GM18517 (cell line): ENCODE measurements around the gene RIPPLY3.

ENCODE experiments used
- ATAC-seq: cut with Tn5 transposase; IDR thresholded peaks from one replicate; pipeline ENCODE4 v1.9.1; 2021; ENCODE audit warnings: mild to moderate bottlenecking, moderate library complexity; ENCODE audit not compliant: unreplicated experiment

The RIPPLY3 gene

GRCh38 chr21:37058261-37058660 is 51.8 kb downstream of the RIPPLY3 start:
- ATAC-seq: no peak

DNA sequence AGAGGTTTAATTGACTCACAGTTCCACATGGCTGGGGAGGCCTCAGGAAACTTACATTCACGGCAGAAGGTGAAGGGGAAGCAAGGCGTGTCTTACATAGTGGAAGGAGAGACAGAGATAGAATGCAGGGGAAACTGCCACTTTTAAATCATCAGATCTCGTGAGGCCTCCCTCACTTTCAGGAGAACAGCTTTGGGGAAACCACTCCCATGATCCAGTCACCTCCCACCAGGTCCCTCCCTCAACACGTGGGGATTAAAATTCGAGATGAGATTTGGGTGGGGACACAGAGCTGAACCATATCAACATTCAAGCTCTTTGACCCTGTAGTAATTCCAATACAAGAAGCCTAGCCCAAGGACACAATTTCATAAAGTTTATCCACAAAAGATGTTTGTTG is 52.7 kb downstream of the RIPPLY3 start:
- ATAC-seq: no peak

- no peak for ATAC-seq
Measured at GRCh38 chr21:37060296-37060695, 53.8 kb downstream of the RIPPLY3 start.

DNA sequence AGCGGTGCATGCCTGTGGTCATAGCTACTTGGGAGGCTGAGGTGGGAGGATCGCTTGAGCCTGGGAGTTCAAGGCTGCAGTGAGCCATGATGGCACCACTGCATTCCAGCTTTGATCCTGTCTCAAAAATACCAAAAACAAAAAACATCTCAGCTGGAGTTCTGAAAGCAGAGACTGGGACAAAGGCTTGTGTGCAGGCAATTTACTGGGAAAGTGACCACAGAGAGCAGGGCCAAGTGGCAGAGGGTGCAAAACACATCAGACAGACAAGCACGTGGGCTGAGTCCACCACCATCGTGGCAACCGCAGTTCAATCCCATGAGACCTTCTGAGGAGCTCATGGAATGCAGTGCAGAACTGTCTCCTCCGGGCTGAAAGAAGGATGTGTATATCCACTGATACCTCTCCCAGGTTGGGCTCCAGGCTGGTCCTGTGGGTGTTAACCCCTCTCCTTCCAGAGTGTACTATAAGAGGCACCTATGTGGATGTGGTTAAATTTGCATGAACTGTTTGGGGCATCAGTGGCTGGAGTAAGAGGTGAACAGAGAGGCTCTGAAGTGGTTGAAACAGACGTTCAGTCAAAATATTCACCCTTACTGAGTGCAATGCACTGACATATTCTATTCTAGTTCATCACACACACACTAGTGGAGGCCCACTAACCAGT is 55.6 kb downstream of the RIPPLY3 start:
- no peak for ATAC-seq

DNA sequence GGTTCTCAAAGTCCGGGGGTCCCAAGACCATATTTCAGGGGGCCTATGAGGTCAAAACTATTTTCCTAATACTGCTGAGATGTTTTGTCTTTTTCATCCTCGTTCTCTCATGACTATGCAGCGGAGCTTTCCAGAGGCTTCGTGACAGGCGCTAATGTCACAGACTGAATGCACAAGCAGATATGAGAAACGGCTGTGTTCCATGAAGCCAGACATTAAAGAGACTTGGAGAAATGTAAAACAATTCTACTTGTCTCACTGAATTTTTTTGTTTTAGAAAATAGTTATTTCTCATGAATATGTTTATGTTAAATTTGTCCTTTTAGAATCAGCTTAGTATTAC is 56.1 kb downstream of the RIPPLY3 start:
- no peak for ATAC-seq

DNA sequence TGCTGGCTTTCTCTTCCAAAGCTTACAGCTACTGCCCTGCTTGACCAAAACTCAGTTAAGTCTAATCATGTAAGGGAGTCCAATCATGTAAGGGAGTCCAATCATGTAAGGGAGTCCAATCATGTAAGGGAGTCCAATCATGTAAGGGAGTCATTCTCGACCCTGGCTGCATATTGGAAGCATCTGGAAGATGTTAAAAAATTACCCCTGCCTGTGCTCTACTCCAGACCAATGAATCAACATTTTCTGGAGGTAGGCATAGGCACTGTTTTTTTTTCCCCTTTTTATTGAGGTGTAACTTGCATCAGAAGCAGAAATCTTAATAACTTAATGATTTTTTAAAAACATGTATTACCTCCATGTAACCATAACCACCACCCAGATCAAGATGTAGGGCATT is 56.9 kb downstream of the RIPPLY3 start:
- ATAC-seq: no peak

GRCh38 chr21:37064841-37065240 is 58.3 kb downstream of the RIPPLY3 start:
- no peak for ATAC-seq

DNA sequence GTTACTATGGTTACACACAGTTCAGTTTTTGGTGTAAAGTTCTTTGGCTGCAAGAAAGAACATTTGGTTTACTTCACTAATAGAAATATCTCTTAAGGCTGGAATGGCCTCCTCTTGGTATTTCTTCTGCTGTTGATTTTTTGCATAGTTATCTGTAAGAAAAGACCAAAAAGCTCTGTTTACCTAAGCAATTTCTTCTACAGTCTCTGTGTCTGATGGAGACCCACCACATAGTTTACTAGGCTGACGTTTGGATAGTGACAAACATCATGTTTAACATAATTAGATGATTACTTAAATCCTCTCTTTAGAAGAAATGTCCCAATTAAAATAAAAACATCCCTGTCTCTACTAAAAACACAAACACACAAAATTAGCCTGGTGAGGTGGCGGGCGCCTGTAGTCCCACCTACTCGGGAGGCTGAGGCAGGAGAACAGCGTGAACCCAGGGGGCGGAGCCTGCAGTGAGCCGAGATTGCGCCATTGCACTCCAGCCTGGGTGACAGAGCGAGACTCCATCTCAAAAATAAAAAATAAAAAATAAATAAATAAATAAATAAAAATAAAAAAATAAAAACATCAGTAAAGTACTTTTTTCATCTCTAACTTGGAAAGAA is 59.2 kb downstream of the RIPPLY3 start:
- ATAC-seq: no peak
